Activated CD4-positive, alpha-beta T cell treated with anti-CD3 and anti-CD28 coated beads for 4 hours (primary cell): ENCODE data around the gene MAPK1.

Source experiments
- DNase-seq, 2 donors: peaks; one replicate each; pipeline ENCODE4 v3.0.0-alpha.2; 2020

Gene MAPK1

DNA sequence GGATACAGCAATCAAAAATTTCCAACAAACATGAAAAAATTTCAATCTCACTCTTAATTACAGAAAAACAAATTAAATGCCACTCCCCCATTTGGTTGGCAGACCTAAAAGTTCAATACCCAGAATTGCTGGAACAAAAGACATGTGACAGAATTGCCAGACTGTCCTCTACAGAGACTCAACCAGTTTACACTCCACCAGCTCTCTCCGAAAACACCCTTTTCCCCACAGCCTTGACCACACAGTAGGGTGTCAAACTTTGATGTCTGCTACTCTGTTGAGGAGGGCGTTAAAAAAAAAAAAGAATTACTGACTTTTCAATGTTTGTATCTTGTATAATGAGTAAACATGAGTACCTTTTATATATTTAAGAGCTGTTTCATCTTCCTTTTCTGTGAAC is 87.2 kb downstream of the MAPK1 start:
- DNase-seq, result no peak

DNA sequence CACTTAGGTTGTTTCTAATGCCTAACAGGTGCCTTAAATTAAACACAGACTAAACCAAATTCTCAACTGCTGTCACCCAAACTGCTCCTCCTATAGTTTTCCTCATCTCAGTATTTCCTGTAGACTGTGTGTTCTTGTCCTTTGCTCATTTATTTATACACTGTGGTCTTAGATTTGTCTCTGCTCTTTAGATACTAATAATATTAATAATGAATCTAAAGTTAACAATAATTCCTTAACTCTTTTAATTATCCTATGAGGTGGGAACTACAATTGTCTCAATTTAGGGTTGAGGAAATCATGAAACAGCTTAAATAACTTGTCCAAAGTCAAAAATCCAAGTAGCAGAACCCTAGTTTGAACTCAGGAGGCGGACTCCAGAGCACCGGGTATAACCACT is 88.0 kb downstream of the MAPK1 start:
- no peak for DNase-seq

DNA sequence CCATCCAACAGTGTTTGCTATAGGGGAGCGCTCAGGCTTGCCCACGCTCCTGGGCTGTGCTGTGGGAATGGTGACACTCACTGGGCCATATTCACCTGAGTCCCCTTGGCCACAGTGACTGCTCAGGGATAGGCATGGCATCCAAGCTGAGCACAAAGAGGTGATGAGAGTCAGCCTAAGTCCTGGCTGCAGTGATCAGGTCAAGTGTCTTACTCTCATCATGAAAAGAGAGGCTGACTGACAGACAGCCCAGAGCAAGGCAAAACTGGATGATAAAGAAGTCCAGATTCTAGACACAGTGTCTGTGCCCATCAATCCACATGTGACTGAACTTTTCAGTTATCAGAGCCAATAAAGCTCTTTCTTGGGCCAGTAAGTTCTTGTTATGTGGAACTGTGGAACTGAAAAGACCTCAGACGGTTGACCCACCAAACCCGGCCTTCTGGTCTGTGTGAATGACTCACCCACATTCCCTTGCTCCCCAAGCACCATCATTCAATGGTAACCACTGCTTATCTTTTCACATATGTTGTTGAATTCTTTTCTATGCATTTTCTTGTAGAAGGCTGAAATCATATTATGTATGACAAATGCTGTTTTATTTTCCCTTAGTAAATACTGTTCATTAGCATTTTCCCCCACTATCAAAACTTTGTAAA is 88.6 kb downstream of the MAPK1 start:
- DNase-seq, result no peak

DNA sequence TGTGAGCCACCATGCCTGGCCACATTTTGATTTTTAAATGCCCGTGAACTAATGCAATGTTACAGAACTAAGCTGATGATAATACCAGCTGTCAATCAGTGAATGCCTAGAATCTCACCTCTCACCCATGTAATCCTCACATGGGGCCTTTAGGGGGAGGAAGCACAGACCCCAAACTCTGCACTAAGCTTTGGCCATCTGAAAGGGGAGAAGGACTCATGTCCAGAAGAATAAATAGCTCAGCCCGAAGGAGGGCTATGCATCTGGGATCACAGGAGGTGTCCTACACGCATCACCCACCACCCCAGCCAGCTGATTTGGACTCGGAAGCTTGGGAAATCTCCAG is 95.8 kb downstream of the MAPK1 start:
- DNase-seq, result no peak

DNA sequence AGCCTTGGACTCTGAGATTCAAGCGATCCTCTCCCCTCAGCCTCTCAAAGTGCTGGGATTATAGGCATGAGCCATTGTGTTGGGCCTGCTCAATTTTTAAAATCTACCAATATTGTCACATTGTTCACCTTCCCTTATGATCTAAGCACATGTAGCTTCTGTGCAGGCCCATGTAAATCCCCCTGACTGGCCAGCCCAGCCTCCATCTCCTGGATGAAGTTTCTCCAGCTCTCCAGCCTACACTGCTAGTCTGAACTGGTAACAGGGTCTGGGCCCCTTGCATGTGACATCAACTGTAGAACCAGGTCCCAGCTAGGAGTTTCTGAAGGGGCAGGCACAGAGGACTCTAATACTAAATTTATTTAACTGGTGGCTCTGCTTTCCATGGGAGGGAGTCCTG is 99.0 kb downstream of the MAPK1 start:
- no peak for DNase-seq

DNA sequence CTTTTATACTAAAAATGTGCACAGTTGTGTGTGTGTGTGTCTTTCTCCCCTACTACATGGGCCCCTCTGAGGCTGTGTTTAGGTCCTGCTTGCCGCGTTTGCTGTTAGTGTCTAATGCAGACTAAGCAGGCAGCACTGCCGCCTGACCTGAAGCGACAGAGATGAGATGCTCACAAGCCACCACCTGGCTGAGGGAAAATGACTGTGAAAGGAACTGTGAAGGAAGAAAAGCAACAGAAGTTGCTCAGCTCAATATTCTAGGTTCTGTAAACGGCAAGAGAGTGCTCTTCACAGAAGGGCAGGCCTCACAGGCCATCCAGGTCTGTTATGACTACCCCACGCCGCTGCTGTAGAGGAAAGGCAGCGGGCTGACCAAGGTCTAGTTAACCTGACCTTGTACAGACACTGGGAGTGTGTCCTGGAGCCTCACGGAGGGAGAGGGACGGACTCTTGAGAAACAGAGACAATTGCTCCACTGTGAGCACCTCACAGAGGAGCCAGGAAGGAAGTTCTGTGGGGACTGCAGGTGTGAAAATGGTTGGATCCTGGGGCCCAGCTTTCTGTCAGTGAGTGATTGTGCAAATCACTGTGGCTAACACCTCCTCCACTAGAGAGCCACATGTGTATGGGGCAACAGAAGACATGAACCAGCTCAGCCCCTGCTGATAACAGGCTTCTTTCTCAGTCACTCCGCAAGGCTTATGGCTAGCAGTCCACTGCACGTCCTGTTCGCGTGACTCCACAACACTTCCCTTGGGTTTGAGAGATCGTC is 100.6 kb downstream of the MAPK1 start:
- DNase-seq, result peak; percentile 18 to 27

DNA sequence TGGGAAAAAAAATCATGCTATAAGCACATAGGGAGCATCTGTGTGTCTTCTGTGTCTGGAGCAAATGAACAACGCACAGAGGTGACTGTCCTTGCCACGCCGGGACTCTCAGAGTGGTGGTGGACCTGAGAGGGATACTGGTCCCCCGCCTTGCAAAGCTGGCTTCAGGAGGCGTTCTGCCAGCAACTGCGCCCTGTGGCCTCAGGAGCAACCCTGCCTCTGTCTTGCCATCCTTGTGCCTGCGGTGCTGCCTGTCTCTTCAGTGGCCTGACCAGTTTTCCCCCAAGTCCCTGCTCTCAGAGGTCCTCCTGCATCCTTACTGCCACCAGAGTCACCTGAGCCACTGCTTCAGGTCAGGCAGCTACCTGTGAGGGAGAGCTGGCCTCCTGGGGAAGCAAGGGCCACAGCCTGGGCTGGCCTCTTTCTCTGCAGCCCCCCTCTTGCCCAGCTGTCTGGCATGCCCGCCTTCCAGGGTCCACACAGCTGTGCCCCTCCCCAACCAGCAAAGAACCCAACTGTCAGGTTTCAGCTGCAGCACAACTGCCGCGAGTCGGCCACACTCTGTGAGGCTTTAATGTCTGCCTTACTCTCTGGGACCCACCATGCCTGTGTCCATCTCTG is 101.4 kb downstream of the MAPK1 start:
- DNase-seq, result no peak

DNA sequence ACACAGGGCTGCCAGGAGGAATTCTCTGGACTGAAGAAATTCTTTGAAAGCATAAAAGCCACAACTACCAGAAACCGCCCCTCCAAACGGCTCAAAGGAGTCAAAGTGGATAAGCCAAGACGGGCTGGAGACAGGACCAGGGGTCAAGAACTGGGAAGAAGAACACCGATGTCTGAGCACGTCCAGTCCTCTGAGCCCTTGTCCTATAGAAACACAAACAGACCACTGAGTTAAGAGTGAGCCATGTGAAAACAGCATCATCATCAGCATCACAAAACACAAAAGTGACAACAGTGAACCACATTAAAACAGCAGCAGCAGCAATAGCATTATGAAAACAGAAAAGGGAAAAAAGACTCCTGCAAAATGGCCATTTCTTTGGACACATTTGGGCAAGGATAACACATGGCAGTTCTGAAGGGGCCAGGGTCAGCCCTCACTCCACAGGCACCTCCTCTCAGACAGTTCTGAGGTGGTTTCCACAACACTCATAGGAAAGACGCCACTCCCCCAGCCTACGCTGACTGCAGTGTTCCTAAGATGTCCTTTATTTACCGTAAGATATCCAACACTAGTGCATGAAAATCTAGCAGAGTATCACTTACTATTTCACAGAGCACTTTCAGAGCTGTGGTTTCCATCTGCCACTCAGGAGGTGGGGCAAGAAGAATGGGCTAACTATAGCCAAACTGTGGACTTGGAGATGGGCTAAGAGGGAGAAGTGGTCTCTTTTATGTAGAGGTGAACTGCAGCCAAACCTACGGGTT is 103.2 kb downstream of the MAPK1 start:
- DNase-seq, result peak; percentile 16 to 18

DNA sequence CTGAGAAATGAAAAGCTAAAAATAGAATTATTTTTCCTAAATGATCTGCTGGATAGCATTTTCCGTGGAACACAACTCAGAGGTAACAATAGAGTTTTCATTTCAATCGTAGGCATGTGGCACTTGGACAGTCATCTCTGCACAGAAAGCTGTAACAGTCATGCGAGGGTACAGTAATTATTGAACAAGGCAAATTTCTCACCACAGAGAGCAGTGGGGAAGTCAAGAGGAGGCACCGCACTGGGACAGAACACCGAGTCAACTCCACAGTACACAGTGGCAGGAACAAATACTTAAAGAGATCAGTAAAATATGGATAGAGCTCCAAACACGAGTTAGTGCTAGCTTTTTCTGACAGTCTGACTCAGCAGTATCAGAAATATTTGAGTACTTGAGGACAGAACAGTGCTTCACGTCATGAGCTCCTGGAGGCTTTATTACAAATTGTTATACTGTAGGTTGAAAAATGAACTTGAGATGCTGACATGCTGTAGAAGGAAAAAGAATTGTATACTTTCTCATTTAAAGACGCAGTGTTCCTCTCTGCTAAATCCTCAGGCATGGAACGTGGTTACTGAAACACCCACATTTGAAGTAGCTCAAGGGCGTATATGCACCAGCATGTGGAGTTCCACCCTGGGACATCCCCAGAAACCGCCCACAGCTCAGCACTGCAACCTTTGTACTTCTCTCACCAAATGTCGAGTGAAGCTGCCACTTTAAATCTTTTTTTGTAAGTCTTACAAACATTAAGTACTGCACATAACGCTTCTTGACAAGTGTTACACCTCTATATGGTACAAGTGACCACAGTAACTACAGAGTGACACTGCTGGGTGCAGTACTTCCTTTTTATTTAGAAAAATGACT is 104.5 kb downstream of the MAPK1 start:
- DNase-seq, result peak; percentile 38 to 49

DNA sequence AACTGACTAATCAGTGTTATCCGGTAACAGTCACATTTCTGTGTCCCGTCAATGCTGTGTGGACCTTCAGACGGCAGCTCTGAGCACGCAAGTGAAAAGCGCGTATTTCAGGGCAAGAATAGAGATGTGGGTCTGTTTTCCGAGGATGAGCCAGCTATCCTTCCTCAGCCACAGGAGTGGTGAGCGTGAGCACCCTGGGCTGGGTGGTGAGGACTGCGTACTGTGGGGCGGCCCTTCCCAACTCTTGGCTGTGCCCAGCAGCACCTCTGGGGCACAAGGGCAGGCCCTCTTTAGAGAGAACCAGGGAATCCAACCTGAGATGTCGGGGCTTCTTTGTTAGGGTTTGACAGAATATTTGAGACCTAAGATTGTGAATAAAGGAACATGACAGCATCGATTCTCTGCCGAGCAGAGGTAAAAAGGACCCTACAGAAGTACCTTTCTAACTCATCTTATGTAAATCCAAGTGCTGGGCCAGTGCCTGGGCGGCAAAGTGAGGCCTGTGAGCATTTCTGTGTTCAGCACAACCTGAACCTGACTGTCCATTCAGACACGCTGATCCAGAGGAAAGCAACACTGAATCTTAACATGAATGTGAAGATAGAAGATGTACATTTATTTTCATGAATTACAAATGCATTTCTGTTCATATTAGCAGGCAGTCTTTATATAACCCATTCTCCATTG is 105.3 kb downstream of the MAPK1 start:
- no peak for DNase-seq

DNA sequence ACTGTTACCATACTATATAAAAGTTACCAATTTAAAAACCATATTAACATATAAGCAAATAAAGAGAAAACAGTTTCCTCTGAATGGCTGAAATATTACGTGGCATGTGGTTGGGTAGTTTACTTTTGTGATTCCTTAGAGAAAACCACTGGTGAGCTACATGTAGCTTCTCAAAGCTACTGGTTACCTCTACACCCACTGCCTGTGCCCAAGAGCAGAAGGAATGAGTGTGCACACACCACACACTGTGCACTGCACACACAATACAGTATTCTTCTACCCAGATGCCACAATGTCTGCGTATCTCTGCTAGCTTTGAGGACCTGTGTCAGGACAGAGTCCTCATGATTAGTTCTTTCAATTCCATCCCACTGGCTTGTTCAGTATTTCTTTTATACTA is 106.4 kb downstream of the MAPK1 start:
- no peak for DNase-seq

DNA sequence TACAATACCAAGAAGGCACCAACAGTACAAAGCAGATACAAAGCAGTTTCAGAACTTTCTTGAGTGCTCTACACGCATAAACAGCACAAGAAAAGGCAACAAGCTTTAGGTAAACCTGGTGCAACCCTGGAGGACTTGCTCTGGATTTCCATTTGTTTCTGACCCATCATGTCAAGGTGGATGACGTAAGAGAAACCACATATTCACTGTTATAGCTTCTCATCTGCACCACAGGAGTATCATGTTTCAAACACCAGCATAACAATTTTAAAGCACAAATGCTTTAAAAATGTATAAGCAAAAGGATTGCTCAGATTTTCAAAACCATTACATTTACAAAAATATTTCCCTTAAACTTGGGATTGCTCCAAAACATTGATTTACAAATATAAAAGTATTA is 106.8 kb downstream of the MAPK1 start:
- DNase-seq, result no peak

DNA sequence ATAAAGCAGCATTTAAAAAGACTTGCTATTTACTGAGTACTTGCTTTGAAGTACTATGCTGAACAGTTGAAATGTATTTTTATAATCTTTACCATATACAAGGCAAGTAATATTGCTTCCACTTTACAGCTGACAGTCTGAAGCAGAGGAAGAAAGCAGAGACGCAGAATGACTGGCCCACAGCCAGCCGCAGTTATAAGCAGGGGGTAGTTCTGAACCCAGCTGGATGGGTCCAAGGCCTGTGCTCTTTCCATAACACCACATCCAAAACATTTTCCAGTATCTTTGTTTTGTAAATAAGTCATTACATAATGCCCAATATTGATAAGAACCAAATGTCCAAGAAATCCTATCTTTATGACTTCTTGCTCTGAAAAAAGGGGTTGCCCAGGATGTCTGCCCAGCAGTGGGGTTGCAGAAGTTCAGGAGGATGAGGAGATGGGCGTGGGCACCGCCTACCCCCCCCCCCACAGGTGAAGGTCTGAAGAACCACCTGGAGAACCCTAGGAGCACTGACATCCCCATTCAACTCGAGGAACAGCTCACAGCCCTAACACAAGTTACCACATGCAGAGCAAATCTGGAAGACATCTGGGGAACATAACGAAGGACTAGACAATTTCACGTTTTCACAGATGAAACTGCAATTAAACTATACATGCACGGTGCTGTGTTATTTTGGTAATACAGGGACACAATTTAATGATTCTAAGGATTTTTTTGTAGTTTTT is 107.6 kb downstream of the MAPK1 start:
- no peak for DNase-seq

DNA sequence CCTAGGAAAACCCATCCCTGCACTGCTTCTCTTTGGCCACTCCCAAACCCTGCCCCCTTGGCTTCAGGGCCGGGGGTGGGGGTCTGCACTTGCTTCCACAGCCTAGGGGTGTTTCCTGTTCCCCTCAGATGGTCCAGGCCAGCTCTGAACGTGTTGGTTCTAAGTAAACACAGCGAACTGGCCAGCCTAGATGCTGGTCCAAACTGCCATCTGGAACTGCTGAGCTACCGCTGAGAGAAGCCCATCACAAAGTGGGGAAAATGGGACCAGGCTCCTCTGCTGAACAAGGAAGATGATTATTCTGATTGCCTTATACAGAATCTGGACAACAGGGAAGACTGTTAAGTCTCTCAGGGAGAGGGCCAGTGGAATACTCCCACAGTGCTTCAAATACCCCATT is 108.4 kb downstream of the MAPK1 start:
- DNase-seq, result no peak

DNA sequence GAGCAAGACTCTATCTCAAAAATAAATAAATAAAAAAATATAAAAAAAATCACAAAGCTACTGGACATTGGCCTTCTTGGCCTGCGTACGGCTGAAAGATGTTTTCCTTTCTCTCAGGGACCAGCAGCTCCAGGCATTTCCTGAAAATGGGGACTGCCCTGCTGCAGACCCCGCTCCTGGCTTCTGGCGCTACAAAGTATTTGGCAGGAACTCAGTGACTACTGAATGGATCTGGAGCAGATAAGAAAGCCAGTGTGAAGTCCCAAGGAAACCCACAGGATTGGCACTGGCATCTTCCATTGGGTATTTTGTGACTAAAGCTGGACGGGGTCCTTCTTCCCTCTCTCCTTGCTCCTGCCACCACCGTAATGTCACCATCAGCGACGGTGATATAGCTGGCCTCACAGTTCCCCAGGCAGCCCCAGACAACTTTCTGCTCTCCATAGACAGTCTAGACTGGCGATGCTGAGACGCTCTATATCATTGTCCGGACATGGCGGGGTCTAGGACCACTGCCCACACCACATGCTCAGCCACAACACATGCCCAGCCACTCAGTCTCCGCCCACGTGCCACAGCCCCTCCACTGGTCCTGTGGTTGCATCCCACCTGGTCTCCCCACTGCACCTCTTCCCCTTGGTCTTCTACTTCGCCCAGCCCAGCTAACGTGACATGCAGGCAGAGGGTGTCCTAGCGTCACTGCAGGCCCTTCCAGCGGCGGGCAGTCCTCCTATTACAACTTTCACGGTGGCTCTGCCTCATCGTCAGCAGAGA is 109.2 kb downstream of the MAPK1 start:
- DNase-seq, result no peak

DNA sequence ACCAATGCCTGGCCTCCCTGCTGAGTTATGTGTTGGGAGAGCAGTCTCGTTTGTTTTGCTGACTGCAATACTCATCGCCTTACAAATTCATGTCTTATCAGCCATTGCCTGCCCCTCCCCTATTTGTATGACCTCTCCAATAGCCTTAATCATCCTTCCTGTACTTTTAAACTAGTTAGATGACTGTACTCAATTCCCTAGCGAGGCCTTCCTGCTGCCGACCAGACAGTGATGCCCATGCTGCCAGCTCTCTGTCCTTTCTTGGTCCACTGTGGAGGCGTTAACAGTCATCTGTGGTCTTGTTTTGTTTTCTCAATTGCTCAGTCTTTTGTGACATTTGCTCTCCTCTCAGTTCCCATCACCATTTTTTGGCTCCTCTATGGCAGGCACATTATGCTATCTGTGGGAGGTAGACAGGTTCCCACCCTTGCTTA is 111.6 kb downstream of the MAPK1 start:
- no peak for DNase-seq

DNA sequence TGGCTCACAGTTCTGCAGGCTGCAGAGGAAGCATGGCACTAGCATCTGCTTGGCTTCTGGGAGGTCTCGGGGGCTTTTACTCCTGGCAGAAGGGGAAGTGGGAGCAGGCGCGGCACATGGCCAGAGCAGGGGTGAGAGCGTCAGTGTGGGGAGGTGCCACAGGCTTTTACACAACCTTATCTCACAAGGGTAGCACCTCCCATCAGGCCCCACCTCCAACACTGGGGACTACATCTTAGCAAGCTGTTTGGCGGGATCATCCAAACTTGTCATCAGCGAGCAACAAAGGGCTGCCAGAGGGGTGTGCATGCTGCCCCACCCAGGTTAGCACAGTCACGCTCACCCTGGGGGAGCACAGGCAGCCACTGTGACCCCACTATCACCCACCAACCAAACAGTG is 112.9 kb downstream of the MAPK1 start:
- no peak for DNase-seq

DNA sequence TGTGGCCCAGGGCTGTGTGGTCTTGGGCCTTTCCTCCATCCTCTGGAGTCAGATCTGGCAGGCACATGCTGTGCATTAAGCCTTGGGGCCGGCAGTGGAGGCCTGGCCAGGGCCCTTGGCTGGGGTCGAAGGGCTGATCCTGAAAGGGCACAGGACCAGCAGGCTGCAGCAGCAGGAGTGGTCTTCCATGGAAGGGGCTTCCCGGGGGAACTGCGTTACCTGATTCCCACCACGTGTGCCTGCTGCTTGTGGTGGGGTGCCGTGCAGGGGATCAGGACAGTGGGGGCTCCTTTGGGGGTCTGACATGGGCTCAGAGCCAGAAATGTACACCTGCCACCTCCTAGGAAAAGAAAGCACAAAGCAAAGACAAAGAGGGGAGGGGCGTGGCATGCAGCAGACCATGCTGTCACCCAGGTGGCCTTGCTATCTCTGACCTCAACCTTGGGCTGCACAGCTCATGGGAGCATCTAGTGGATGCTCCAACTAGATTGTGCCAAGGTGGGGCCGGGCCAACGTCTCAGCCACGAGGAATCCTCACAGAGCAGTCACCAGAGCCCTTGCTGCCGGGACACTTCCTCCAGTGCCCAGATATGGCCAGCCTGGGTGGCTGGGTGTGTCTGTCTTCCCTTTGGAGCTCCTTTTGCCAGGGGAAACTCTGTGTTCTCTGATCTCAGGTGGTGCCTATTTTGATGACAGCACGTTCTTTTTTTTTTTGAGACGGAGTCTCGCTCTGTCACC is 113.9 kb downstream of the MAPK1 start:
- DNase-seq, result no peak

DNA sequence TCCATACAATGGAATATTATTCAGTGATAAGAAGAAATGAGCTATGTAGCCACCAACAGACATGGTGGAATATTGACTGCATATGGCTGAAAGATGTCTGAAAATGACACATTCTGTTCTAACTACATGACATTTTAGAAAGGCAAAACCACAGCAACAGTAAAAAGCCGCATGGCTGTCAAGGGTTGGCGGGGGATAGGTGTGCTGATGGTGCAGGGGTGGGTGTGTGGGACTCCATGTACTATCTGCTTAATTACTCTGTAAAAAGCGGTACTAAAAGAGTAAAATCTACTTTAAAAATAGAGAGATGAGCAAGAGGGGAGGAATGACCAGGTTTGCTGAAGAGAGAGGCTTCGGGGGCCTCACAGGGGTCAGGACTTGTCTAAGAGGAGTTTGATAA is 115.2 kb downstream of the MAPK1 start:
- DNase-seq, result no peak

DNA sequence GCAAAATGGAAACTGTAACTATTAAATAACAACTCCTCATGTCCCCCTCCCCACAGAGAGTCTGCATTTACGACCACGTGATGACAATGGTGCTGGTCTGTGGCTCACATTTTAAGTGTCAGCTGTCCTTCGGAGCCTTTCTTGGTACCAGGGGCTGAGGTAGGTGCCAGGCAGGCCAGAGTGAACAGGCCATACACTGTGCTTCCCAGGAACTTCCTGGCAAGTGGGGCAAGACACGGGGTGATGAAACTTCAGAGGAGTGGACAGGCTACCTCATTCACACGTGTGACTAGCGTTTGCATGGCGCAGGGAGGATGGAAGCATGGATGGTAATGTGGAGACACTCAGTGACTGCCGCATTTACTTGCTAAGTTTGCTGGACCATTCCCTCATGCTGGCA is 121.5 kb downstream of the MAPK1 start:
- DNase-seq, result no peak
